ENCODE results near the gene PPP1R15A.

Gene PPP1R15A

GRCh38 chr19:48837051-48837524, 35.1 kb upstream of the PPP1R15A start:
- no peaks in the 10 kb centered on the region for H3F3A ChIP-seq (ENCODE audit: insufficient read depth, low read length)
- no peaks in the 10 kb centered on the region for H3K36me3 ChIP-seq (ENCODE audit: insufficient read depth, low read length)
- no peak overlapping the region for H2AFZ ChIP-seq (ENCODE audit: low read length)
- H3K27me3 ChIP-seq (ENCODE audit: insufficient read depth, low read length), result no peaks in the 10 kb centered on the region
- no peak overlapping the region for H3K27ac ChIP-seq (ENCODE audit: low read depth, low read length, poor library complexity, severe bottlenecking)
- peak overlapping the region; percentile 46 for H3K4me3 ChIP-seq (ENCODE audit: low read depth, low read length, poor library complexity, severe bottlenecking)
- no peaks in the 10 kb centered on the region for H3K9me3 ChIP-seq (ENCODE audit: low read length)
- H3K9ac ChIP-seq (ENCODE audit: low read length), result peak overlapping the region; percentile 40; the same call in 1 of the 2 replicates
- peak overlapping the region; percentile 70 for H3K4me2 ChIP-seq (ENCODE audit: low read length)
- TF ChIP-seq EZH2 (IDR thresholded peaks at IDR 0.05; ENCODE audit: borderline replicate concordance, low read length) (no peak), CTCF (IDR thresholded peaks at IDR 0.05; ENCODE audit: low read length) (no peak)
- no peaks in the 10 kb centered on the region for H4K20me1 ChIP-seq (ENCODE audit: insufficient read depth, low read length)
- H3K79me2 ChIP-seq (ENCODE audit: insufficient read depth, low read length), result no peaks in the 10 kb centered on the region
- H3K9me2 ChIP-seq (ENCODE audit: low read depth, low read length), result no peaks in the 10 kb centered on the region
- peaks cover 18% of the 10 kb centered on the region for H3K4me1 ChIP-seq (ENCODE audit: insufficient read depth, low read length, severe bottlenecking)

- H3K27ac ChIP-seq (ENCODE audit: low read depth, low read length, poor library complexity, severe bottlenecking), result no peak overlapping the region
- H3K36me3 ChIP-seq (ENCODE audit: insufficient read depth, low read length), result no peaks in the 10 kb centered on the region
- no peak overlapping the region for H3K9ac ChIP-seq (ENCODE audit: low read length)
- TF ChIP-seq CTCF (IDR thresholded peaks at IDR 0.05; ENCODE audit: low read length), result no peak
- no peak for TF ChIP-seq EZH2 (IDR thresholded peaks at IDR 0.05; ENCODE audit: borderline replicate concordance, low read length)
- no peaks in the 10 kb centered on the region for H4K20me1 ChIP-seq (ENCODE audit: insufficient read depth, low read length)
- no peaks in the 10 kb centered on the region for H3K9me3 ChIP-seq (ENCODE audit: low read length)
- no peaks in the 10 kb centered on the region for H3K27me3 ChIP-seq (ENCODE audit: insufficient read depth, low read length)
- H3K4me3 ChIP-seq (ENCODE audit: low read depth, low read length, poor library complexity, severe bottlenecking), result peak overlapping the region; percentile 46
- H2AFZ ChIP-seq (ENCODE audit: low read length), result no peak overlapping the region
- no peaks in the 10 kb centered on the region for H3F3A ChIP-seq (ENCODE audit: insufficient read depth, low read length)
- peak overlapping the region; percentile 70; the same call in 1 of the 2 replicates for H3K4me2 ChIP-seq (ENCODE audit: low read length)
- H3K79me2 ChIP-seq (ENCODE audit: insufficient read depth, low read length), result no peaks in the 10 kb centered on the region
- no peaks in the 10 kb centered on the region for H3K9me2 ChIP-seq (ENCODE audit: low read depth, low read length)
- H3K4me1 ChIP-seq (ENCODE audit: insufficient read depth, low read length, severe bottlenecking), result peaks cover 18% of the 10 kb centered on the region
Observed at GRCh38 chr19:48837687-48838086, 34.5 kb upstream of the PPP1R15A start.

- H4K20me1 ChIP-seq (ENCODE audit: insufficient read depth, low read length), result no peaks in the 10 kb centered on the region
- no peaks in the 10 kb centered on the region for H3F3A ChIP-seq (ENCODE audit: insufficient read depth, low read length)
- H3K79me2 ChIP-seq (ENCODE audit: insufficient read depth, low read length), result no peaks in the 10 kb centered on the region
- H2AFZ ChIP-seq (ENCODE audit: low read length), result no peak overlapping the region
- H3K36me3 ChIP-seq (ENCODE audit: insufficient read depth, low read length), result no peaks in the 10 kb centered on the region
- H3K9ac ChIP-seq (ENCODE audit: low read length), result no peak overlapping the region
- peaks cover 15% of the 10 kb centered on the region for H3K4me1 ChIP-seq (ENCODE audit: insufficient read depth, low read length, severe bottlenecking)
- no peak for TF ChIP-seq CTCF (IDR thresholded peaks at IDR 0.05; ENCODE audit: low read length)
- no peak for TF ChIP-seq EZH2 (IDR thresholded peaks at IDR 0.05; ENCODE audit: borderline replicate concordance, low read length)
- H3K4me3 ChIP-seq (ENCODE audit: low read depth, low read length, poor library complexity, severe bottlenecking), result no peak overlapping the region
- H3K27ac ChIP-seq (ENCODE audit: low read depth, low read length, poor library complexity, severe bottlenecking), result no peak overlapping the region
- H3K27me3 ChIP-seq (ENCODE audit: insufficient read depth, low read length), result no peaks in the 10 kb centered on the region
- H3K9me2 ChIP-seq (ENCODE audit: low read depth, low read length), result no peaks in the 10 kb centered on the region
- no peaks in the 10 kb centered on the region for H3K9me3 ChIP-seq (ENCODE audit: low read length)
- H3K4me2 ChIP-seq (ENCODE audit: low read length), result no peak overlapping the region
Observed at GRCh38 chr19:48841047-48841446, 31.2 kb upstream of the PPP1R15A start.
